DMS114 treated with DMSO at 0.1 percent for 48 hours (cell line): Measurements from ENCODE around the gene SDCCAG8.

ENCODE experiments used
- DNase-seq: peaks from one replicate; lab custom pipeline; 2025; ENCODE audit not compliant: unreplicated experiment; lab: John Stamatoyannopoulos, UW

Gene SDCCAG8

DNA sequence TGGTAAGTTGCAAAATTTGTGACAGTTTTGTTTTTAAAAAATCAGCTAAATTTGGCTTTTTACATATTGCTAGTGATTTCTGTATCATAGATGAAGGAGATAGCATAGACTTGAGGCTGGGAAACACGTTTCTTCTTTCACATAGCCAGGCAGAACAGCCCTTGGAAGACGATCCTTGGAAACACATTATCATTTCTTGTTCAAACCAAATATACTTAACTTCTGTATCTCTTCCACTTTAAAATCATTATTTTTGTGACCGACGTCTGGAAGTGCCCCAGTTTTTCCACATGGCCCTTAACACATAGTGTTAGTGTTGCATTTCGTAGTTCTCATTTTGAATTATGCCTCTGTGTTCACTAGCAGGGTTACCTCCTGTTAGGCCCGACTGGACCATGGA lies 193.5 kb downstream of the SDCCAG8 start:
- DNase-seq: no peak

DNA sequence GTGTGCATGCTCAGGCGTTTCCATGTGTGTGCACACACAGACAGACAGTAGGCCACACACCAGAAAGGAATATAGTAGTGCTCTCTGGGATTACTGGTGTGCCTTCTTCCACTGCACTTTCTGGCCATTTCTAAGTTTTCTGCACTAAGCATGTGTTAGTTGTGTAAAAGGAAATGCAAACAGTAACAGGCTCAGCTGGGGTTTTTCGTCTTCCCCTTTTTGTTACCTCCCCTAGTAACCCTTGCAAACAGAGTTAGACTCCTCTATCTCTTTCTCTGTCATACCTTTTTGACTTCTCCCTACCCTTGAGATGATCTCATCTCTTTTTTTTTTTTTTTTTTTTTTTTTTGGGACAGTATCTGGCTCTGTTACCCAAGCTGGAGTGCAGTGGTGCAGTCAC lies 196.3 kb downstream of the SDCCAG8 start:
- no peak for DNase-seq

DNA sequence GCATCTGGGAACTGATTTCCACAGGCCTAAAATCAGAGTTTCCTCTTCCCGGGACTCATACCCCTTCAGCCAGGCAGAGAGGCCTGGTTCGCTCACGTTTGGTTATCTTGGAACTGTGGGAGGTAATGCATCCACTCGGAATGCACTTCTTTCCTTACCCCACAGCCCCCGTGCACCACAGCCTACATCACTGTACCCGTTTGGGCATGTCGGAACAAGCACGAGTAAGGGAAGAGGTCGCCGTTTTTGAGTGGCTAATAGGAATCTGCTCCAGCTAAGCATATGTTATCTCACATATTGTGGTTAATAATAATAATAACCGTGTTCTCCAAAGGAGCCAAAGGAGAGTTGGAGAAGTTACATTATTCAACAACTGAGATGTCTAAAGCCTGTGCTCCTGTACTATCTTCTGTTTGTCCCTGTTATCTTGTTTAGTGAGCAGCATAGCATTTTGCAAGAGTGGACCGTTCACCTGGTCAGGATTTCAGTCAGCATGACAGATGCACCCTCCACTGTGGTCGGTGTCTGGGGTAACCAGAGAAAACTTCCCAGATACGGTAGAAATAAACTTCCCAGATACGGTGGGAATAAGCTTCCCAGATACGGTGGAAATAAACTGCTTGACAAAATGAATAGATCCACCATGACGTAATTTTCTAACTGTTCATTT lies 198.6 kb downstream of the SDCCAG8 start:
- DNase-seq: no peak

DNA sequence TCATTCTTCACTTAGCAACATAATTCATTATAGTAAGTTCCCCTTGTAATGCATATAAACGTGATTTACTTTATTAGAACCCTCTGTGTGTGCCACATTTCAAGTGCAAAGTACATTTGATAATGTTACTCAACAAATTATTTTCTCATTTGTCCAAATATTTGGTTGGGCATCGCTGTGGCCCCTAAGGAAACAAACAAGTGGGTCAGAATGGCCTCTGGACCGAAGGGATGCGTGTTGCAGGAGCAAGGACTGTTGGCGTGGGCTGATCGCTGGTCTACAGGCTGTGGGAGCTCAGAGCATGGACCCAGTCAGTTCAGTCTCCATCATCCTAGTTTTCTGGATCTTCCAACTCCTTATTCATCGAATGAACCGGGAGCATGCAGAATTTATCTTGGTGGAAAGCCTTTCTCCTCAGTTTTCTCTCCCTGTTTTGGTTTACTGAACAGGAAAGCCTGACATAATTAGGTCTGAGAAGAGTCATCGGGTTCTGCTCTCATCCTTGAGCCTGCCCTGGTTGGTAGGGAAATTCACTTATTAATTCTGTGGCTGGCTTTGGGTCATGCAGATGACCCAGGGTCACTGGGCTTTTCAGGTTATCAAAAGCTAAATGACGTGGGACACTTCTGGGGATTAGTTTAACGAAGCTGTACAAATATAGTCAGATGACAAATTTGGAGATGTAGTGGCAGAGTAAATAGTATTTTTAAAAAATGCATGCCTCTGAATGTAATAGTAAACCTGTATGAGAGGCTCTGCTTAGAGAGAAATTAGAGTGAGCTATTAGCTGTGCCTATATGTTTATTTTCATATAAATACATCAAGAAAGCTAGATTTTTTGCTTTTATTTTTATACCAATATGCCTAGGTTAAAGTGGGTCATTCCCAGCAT lies 200.2 kb downstream of the SDCCAG8 start:
- no peak for DNase-seq

GRCh38 chr1:243457363-243457982 lies 201.6 kb downstream of the SDCCAG8 start:
- no peak for DNase-seq

- no peak for DNase-seq
Measured at GRCh38 chr1:243459059-243459458, 203.2 kb downstream of the SDCCAG8 start.

DNA sequence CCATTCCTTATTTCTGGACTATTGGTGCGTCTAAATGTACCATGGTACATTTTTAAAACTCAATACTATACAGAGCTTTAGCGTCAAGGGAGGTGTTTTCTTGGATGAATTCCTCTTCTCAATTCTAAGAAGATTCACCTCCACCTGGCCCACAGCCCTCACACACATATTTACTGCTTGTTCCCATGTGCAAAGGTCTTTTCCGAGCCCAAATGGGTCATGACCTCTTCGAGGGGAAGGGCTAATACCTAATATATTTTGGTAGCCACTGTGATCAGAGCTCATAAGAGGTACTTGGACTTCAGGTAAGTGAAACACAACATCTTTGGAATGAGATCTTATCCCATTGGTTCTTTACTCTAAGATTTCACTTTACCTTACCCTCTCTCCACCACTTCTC lies 205.9 kb downstream of the SDCCAG8 start:
- no peak for DNase-seq

GRCh38 chr1:243462929-243463697 lies 207.3 kb downstream of the SDCCAG8 start:
- DNase-seq: no peak

GRCh38 chr1:243465081-243465480 lies 209.2 kb downstream of the SDCCAG8 start:
- no peak for DNase-seq

DNA sequence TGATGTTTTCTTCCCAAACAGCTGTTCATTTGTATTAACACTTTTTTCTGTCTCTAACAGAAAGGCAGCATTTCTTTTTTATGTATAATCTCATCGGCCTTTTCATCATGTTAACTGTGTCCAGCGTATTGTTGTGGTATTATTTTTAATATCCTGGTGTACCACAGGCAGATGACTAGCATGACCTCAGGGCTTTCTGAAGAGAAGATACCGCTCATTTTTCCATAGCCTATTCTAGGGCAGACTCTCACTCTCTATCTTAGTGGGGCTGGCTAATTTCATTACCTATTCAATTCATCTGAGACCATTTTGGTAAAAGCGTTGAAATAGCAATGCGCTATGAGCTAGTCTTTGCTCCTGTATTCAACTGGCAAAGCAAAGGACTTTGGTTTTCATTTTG lies 209.9 kb downstream of the SDCCAG8 start:
- no peak for DNase-seq

- DNase-seq: no peak
Measured at GRCh38 chr1:243469497-243469896, 213.7 kb downstream of the SDCCAG8 start.

- no peak for DNase-seq
Measured at GRCh38 chr1:243470502-243470901, 214.7 kb downstream of the SDCCAG8 start.

- no peak for DNase-seq
Measured at GRCh38 chr1:243471026-243471685, 215.3 kb downstream of the SDCCAG8 start.

DNA sequence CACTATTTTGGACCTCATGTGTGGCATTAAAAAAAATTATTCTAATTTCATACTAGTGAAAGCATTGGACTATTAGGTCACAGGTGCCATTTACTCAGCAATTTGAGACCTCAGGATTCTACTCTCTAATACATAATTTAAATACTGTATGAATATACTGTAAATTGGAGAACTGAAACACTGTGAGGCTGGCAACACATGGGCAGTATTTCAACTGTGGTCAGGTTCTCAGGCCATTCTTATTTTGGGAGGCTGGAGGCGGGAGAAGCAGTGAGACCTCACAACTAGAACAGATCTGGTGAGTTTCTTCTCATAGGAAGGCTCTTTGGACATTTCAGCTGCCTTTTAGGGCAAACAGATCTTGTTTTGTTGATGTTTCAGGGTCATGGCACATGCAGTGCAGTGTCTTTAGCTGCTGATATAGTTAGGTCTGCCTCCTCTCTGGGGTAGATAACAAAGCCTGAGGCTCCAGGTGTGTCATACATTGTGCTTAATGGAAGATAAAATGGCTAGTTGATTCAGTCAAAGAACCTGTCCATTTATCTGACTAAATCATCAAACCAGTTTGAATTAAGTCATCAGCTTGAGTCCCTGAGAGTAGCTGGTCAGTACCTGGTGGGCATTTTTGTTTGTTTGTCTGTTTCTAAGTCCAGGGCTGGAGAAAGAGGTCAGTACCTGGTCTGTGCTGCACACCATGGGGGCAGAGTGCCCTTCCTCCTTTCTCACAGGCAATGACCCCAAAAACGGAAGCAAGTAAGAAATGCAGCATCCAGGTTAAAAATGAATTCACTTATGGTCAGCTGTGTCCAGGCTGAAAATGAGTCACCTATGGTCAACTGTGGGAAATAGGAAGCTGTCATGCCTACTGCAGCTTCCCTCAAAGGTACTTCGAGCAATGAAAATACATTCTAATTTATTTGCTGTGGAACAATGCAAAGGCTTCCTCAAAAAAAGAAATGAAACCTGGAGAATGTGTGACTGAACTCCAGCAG lies 216.2 kb downstream of the SDCCAG8 start:
- no peak for DNase-seq

DNA sequence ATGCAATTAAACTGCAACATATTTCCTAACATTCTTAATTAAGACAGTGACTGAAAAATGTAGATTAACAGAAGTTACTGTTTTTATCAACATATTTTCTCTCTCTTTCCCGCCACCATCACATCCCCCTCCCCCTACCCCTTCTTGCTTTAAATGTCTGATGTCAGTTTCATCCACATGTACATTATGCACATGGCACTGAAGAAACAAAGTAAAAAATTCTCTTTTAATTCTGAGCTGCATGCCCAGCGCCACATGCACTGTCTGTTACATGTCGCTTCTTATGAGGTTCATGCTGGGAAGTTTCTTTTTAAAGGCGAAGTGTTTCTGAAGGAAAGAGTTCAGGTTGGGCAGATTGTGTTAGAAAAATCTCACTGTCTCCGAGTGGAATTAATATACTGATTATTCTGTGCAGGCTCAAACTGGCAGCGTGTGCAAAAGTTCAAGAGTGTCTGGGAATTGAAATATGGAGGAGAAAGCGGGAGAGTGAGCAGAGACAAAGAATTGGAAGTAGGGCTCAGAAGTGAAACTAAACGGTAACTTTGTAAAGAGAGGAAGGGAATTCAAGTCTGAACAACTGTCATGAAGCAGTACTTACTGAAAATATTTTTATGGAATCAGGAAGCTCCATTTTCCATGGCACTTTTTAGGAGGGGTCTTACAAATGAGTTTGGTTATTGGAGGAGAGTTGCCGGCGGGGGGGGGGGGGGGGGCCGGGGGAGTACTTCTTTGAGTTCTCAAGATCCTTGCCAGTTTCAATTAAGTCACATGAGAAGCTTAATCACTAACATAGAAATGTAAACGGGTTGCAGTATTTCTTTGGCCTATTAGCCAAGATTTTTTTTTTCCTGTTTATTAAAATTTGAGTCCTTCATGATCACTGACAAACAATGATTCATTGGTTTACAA lies 217.6 kb downstream of the SDCCAG8 start:
- DNase-seq: no peak

GRCh38 chr1:243474136-243474881 lies 218.5 kb downstream of the SDCCAG8 start:
- no peak for DNase-seq

- no peak for DNase-seq
Measured at GRCh38 chr1:243474906-243475305, 219.1 kb downstream of the SDCCAG8 start.

GRCh38 chr1:243475966-243476365 lies 220.1 kb downstream of the SDCCAG8 start:
- DNase-seq: no peak
